ENCODE measurements around the gene RECQL5.
A peak's percentile ranks its signal among the peaks of the same experiment; 100 is the strongest.
"Not testable (repeated sequence)": the region's sequence is repeated elsewhere in the genome, so short reads cannot be mapped to it uniquely, and the experiment has no call there.

Gene RECQL5

GRCh38 chr17:75601057-75601987 lies 65.6 kb downstream of the RECQL5 start:
- no peak overlapping the region for H3K27ac ChIP-seq
- TF ChIP-seq, protein P1, sequence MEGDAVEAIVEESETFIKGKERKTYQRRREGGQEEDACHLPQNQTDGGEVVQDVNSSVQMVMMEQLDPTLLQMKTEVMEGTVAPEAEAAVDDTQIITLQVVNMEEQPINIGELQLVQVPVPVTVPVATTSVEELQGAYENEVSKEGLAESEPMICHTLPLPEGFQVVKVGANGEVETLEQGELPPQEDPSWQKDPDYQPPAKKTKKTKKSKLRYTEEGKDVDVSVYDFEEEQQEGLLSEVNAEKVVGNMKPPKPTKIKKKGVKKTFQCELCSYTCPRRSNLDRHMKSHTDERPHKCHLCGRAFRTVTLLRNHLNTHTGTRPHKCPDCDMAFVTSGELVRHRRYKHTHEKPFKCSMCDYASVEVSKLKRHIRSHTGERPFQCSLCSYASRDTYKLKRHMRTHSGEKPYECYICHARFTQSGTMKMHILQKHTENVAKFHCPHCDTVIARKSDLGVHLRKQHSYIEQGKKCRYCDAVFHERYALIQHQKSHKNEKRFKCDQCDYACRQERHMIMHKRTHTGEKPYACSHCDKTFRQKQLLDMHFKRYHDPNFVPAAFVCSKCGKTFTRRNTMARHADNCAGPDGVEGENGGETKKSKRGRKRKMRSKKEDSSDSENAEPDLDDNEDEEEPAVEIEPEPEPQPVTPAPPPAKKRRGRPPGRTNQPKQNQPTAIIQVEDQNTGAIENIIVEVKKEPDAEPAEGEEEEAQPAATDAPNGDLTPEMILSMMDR (IDR thresholded peaks at IDR 0.05): peak; percentile 95
- no peak for TF ChIP-seq ZFX (IDR thresholded peaks at IDR 0.05; ENCODE audit: borderline replicate concordance)

DNA sequence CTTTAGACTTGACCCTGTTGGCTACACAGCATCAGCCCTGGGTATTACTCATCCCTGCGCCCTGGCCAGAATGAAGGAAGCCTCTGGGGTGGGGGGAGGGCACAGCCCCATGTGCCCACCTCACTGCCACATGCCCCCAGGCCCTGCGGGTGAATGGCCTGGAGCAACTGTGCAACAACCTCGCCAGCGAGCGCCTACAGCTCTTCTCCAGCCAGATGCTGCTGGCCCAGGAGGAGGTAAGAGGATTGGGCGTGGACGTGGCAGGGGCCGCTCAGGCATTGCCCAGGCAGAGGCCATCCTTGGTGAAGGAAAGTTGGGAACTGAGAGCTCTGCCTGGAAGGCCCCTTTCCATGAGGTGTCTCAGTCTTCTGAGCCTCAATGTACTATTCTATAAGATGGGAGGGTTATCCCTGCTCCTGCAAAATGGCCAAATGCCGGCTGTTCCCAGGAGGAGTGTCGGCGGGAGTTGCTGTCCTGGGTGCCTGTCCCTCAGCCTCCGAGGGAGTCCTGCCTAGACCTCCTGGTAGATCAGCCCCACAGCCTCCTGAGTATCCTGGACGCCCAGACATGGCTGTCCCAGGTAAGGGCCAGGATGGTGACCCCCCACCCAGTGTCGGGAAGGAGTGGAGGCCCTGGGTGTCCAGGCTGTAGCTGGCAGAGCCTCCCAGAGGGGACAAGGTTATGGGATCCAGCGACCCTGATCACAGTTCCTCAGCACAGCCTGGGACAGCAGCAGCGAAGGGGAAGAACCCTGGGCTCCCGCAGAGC lies 70.5 kb downstream of the RECQL5 start:
- no peak for TF ChIP-seq ZFX (IDR thresholded peaks at IDR 0.05; ENCODE audit: borderline replicate concordance)
- TF ChIP-seq, protein P1 (IDR thresholded peaks at IDR 0.05): no peak
- H3K27ac ChIP-seq: no peak overlapping the region

DNA sequence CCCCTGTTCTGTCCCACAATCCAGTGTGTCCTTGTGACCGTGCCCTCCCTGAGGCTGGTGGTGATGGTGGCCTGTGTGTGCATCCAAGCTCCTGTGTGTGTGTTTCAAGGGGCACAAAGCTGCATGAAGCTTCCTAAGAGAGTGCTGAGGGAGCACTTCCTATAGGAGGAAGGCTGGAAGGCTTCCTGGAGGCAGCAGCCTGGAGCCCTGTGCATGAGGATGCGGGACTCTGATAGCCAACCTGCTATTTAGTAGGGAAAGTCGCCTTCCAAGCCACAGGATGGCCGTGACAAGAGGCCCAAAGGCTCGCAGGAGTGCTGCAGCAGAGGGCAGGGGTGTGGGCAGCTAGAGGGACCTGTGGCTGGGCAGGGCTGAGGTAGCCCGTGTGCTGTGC lies 71.0 kb downstream of the RECQL5 start:
- TF ChIP-seq ZFX (IDR thresholded peaks at IDR 0.05; ENCODE audit: borderline replicate concordance): no peak
- TF ChIP-seq, protein P1 (IDR thresholded peaks at IDR 0.05): no peak
- no peak overlapping the region for H3K27ac ChIP-seq

- TF ChIP-seq, protein P1 (IDR thresholded peaks at IDR 0.05): no peak
- TF ChIP-seq ZFX (IDR thresholded peaks at IDR 0.05; ENCODE audit: borderline replicate concordance): no peak
- H3K27ac ChIP-seq: no peak overlapping the region
Measured at GRCh38 chr17:75595284-75595919, 71.6 kb downstream of the RECQL5 start.

DNA sequence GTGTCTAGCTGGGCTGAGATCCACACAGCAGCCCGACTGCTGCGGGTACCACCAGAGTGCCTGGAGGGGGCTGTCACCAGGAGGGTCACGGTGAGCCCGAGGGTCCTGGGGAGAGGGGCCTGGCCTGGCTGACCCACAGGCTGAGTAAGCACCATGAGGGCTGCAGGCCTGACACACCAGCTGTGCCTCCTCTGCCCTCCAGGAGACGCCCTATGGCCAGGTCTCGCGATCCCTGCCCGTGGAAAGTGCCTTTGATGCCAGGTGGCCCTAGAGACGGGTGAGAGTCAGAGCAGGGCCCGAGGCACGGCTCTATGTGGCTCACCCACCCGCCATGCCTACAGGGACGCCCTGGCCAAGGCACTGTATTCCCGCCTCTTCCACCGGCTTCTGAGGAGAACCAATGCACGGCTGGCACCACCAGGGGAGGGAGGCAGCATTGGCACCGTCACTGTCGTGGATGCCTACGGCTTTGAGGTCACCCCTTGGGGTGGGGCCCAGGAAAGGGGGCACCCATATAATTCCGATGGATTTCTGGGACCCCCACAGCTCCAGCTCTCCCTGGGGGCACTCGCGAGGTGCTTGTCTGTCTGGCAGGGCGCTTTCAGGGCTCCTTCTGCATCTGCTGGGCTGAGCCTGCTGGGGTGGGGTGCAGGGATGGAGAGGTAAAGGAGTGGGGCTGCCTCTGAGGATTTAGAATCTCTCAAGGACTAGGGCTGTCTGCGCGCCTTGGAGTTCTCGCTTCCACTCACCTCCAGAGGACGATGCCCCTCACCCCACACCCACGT lies 72.3 kb downstream of the RECQL5 start:
- H3K27ac ChIP-seq: no peak overlapping the region
- TF ChIP-seq, protein P1 (IDR thresholded peaks at IDR 0.05): no peak
- no peak for TF ChIP-seq ZFX (IDR thresholded peaks at IDR 0.05; ENCODE audit: borderline replicate concordance)

DNA sequence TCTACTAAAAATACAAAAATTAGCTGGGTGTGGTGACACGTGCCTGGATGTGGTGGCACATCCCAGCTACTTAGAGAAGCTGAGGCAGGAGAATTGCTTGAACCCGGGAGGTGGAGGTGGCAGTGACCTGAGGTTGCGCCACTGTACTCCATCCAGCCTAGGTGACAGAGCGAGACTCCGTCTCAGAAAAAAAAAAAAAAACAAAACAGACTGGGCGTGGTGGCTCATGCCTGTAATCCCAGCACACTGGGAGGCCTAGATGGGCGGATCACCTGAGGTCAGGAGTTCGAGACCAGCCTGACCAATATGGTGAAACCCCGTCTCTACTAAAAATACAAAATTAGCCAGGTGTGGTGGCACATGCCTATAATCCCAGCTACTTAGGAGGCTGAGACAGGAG lies 73.5 kb downstream of the RECQL5 start:
- not testable (repeated sequence) for H3K27ac ChIP-seq
